ENCODE measurements around the gene FREM1. TPM values are rescaled to one million over a fixed set of nuclear protein-coding genes. Genes with fewer than 3 reads are reported as not detected.

FREM1 gene
- polyA plus RNA-seq, 1 of the 3 experiments (the other 2 are of a cell fraction): 0.26 TPM

- TF ChIP-seq ZBTB33 (IDR thresholded peaks at IDR 0.05; ENCODE audit: borderline replicate concordance, low read depth) (no peak), JUND (IDR thresholded peaks at IDR 0.05) (no peak)
These were observed 11.0 kb downstream of the FREM1 start (continued) for GRCh38 chr9:14899042-14899814.

GRCh38 chr9:14895806-14896205 is 14.4 kb downstream of the FREM1 start:
- no peak overlapping the region for H3K4me2 ChIP-seq
- H3K4me1 ChIP-seq (ENCODE audit: control insufficient read depth in 1 of 2, insufficient read depth in 2 of 2, low read depth in 1 of 2, low read length in 1 of 2): no peaks in the 10 kb centered on the region; a peak in 1 of 4 replicates
- H4K20me1 ChIP-seq (ENCODE audit: insufficient read depth): no peaks in the 10 kb centered on the region
- no peak overlapping the region for H2AFZ ChIP-seq (ENCODE audit: low read depth)
- H3K9ac ChIP-seq: no peak overlapping the region
- H3K9me2 ChIP-seq: no peaks in the 10 kb centered on the region
- H3K4me3 ChIP-seq (ENCODE audit: low read depth in 2 of 2, low read length in 1 of 2): no peak overlapping the region
- no peaks in the 10 kb centered on the region for H3K27me3 ChIP-seq (ENCODE audit: insufficient read depth)
- no peak for DNase-seq
- H3K79me2 ChIP-seq (ENCODE audit: insufficient read depth): no peaks in the 10 kb centered on the region
- TF ChIP-seq USF1 (IDR thresholded peaks at IDR 0.05; ENCODE audit: borderline replicate concordance, low read depth): no peak
- TF ChIP-seq SMC3 (IDR thresholded peaks at IDR 0.05; ENCODE audit: low read depth, low read length): no peak
- TF ChIP-seq POLR2AphosphoS5 (IDR thresholded peaks at IDR 0.05; ENCODE audit: low read depth, low read length): no peak
- no peak for TF ChIP-seq PBX3 (IDR thresholded peaks at IDR 0.05)
- TF ChIP-seq RXRA (IDR thresholded peaks at IDR 0.05; ENCODE audit: borderline replicate concordance, low read depth): no peak
- TF ChIP-seq RAD21 (IDR thresholded peaks at IDR 0.05; ENCODE audit: low read length): no peak
- TF ChIP-seq TEAD4 (IDR thresholded peaks at IDR 0.05; ENCODE audit: borderline replicate concordance, insufficient read depth): no peak
- 33% methylated on average over 1 of the region's 1 CpG for WGBS (ENCODE audit: low lambda C conversion rate)
- no peaks in the 10 kb centered on the region for H3F3A ChIP-seq (replicated peaks; ENCODE audit: insufficient read depth)
- CTCF ChIA-PET: no interaction called here
- no peaks in the 10 kb centered on the region for H3K36me3 ChIP-seq (replicated peaks in 1 of 2; ENCODE audit: control insufficient read depth in 1 of 2, insufficient read depth in 2 of 2, low read length in 1 of 2)
- POLR2A ChIA-PET: no interaction called here
- H3K27ac ChIP-seq (ENCODE audit: low read depth in 2 of 2, low read length in 1 of 2): no peak overlapping the region
- H3K9me3 ChIP-seq: no peaks in the 10 kb centered on the region

GRCh38 chr9:14893280-14893679 is 16.9 kb downstream of the FREM1 start:
- Histone ChIP-seq H3K36me3 (replicated peaks in 1 of 2; ENCODE audit: control insufficient read depth in 1 of 2, insufficient read depth in 2 of 2, low read length in 1 of 2) (no peaks in the 10 kb centered on the region), H2AFZ (ENCODE audit: low read depth) (no peak overlapping the region), H3K9me2 (no peaks in the 10 kb centered on the region), H3F3A (replicated peaks; ENCODE audit: insufficient read depth) (no peaks in the 10 kb centered on the region), H3K4me3 (ENCODE audit: low read depth in 2 of 2, low read length in 1 of 2) (no peak overlapping the region), H3K27ac (ENCODE audit: low read depth in 2 of 2, low read length in 1 of 2) (no peak overlapping the region), H3K27me3 (ENCODE audit: insufficient read depth) (no peaks in the 10 kb centered on the region), H3K4me1 (ENCODE audit: control insufficient read depth in 1 of 2, insufficient read depth in 2 of 2, low read depth in 1 of 2, low read length in 1 of 2) (no peaks in the 10 kb centered on the region), H3K4me2 (no peak overlapping the region), H3K79me2 (ENCODE audit: insufficient read depth) (no peaks in the 10 kb centered on the region), H3K9me3 (no peaks in the 10 kb centered on the region), H3K9ac (no peak overlapping the region), H4K20me1 (ENCODE audit: insufficient read depth) (no peaks in the 10 kb centered on the region)
- CTCF ChIA-PET: no interaction called here
- 82% methylated on average over 1 of the region's 1 CpG for WGBS (ENCODE audit: low lambda C conversion rate)
- DNase-seq: no peak
- POLR2A ChIA-PET: no interaction called here
- TF ChIP-seq POLR2AphosphoS5 (IDR thresholded peaks at IDR 0.05; ENCODE audit: low read depth, low read length) (no peak), ELF1 (IDR thresholded peaks at IDR 0.05) (no peak), FOXM1 (IDR thresholded peaks at IDR 0.05; ENCODE audit: low read depth) (no peak), EZH2phosphoT487 (IDR thresholded peaks at IDR 0.05; ENCODE audit: borderline replicate concordance, low read depth) (no peak), USF1 (IDR thresholded peaks at IDR 0.05; ENCODE audit: borderline replicate concordance, low read depth) (no peak), CHD2 (IDR thresholded peaks at IDR 0.05; ENCODE audit: low read length, partially characterized antibody) (no peak), GATA2 (CRISPR knock-in tag; IDR thresholded peaks at IDR 0.05) (no peak), SMC3 (IDR thresholded peaks at IDR 0.05; ENCODE audit: low read depth, low read length) (no peak), MAX (IDR thresholded peaks at IDR 0.05; ENCODE audit: low read depth) (no peak), ZBTB33 (IDR thresholded peaks at IDR 0.05; ENCODE audit: borderline replicate concordance, low read depth) (no peak), NFIC (IDR thresholded peaks at IDR 0.05; ENCODE audit: borderline replicate concordance) (no peak)
